ENCODE measurements around the gene XYLB. TPM values are rescaled to one million over a fixed set of nuclear protein-coding genes. Genes with fewer than 3 reads are reported as not detected.

XYLB gene
- total RNA-seq, 1 experiment from 2014 or later, result 6.6 TPM

- BruUV-seq (replicated peaks), result no TSS peak
- DNase-seq (ENCODE audit: low read depth, low spot score) (no peak), ATAC-seq (no peak)
- CTCF ChIA-PET, result interaction anchor here (0.7 kb wide), 1 partner anchor 94 kb away, joined by 3 read pairs; no protein-coding TSS in a partner anchor
- intact Hi-C loops (cut with micrococcal nuclease; ENCODE audit: unreplicated experiment) (no loop called here), in situ Hi-C loops (cut with HindIII; ENCODE audit: low pct_unique_long_range_greater_than_20kb, low sequenced_read_pairs) (no loop called here)
- Histone ChIP-seq H3K27me3 (ENCODE audit: control insufficient read depth, insufficient read depth, low read length) (no peaks in the 10 kb centered on the region), H3K4me1 (ENCODE audit: control insufficient read depth, insufficient read depth, low read length) (no peaks in the 10 kb centered on the region), H3K27ac (ENCODE audit: low read length) (no peak overlapping the region), H3K9me3 (ENCODE audit: control insufficient read depth, insufficient read depth, low read depth, low read length) (no peaks in the 10 kb centered on the region), H3K4me3 (ENCODE audit: low read depth in 2 of 2, low read length in 2 of 2) (no peak overlapping the region), H3K36me3 (ENCODE audit: control insufficient read depth, insufficient read depth, low read length) (no peaks in the 10 kb centered on the region)
- TF ChIP-seq TCF7L2 (IDR thresholded peaks at IDR 0.05; ENCODE audit: low read depth, low read length) (no peak), CTCF (IDR thresholded peaks at IDR 0.05) (no peak), SIN3A (IDR thresholded peaks at IDR 0.05; ENCODE audit: borderline replicate concordance, insufficient read depth, low read depth, low read length) (no peak)
- TF ChIP-seq, protein P1, sequence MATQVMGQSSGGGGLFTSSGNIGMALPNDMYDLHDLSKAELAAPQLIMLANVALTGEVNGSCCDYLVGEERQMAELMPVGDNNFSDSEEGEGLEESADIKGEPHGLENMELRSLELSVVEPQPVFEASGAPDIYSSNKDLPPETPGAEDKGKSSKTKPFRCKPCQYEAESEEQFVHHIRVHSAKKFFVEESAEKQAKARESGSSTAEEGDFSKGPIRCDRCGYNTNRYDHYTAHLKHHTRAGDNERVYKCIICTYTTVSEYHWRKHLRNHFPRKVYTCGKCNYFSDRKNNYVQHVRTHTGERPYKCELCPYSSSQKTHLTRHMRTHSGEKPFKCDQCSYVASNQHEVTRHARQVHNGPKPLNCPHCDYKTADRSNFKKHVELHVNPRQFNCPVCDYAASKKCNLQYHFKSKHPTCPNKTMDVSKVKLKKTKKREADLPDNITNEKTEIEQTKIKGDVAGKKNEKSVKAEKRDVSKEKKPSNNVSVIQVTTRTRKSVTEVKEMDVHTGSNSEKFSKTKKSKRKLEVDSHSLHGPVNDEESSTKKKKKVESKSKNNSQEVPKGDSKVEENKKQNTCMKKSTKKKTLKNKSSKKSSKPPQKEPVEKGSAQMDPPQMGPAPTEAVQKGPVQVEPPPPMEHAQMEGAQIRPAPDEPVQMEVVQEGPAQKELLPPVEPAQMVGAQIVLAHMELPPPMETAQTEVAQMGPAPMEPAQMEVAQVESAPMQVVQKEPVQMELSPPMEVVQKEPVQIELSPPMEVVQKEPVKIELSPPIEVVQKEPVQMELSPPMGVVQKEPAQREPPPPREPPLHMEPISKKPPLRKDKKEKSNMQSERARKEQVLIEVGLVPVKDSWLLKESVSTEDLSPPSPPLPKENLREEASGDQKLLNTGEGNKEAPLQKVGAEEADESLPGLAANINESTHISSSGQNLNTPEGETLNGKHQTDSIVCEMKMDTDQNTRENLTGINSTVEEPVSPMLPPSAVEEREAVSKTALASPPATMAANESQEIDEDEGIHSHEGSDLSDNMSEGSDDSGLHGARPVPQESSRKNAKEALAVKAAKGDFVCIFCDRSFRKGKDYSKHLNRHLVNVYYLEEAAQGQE (IDR thresholded peaks at IDR 0.05; ENCODE audit: insufficient read depth in 1 of 2, low read depth in 2 of 2, low read length in 1 of 2), result no peak
- POLR2A ChIA-PET, result no interaction called here
Observed at GRCh38 chr3:38308456-38308855, 38.1 kb upstream of the XYLB start.

DNA sequence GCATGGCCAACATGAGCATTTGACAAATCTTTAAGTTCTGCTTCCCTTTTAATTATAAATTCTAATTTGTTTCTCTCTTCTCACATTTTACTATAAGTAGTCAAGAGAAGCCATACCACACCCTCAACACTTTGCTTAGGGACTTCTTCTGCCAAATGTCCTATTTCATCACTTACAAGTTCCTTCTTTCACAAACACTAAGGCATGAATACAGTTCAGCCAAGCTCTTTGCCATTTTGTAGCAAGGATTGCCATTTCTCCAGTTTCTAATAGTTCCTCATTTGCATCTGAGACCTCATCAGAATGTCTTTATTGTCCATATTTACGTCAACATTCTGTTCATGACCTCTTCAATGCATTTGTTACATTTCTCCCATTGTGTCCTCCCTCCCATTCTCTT is 35.1 kb upstream of the XYLB start:
- Histone ChIP-seq H3K9me3 (ENCODE audit: control insufficient read depth, insufficient read depth, low read depth, low read length) (no peaks in the 10 kb centered on the region), H3K27me3 (ENCODE audit: control insufficient read depth, insufficient read depth, low read length) (no peaks in the 10 kb centered on the region), H3K27ac (ENCODE audit: low read length) (no peak overlapping the region), H3K4me1 (ENCODE audit: control insufficient read depth, insufficient read depth, low read length) (no peaks in the 10 kb centered on the region), H3K36me3 (ENCODE audit: control insufficient read depth, insufficient read depth, low read length) (no peaks in the 10 kb centered on the region), H3K4me3 (ENCODE audit: low read depth in 2 of 2, low read length in 2 of 2) (no peak overlapping the region)
- BruUV-seq (replicated peaks), result no TSS peak
- ChIA-PET POLR2A (no interaction called here), CTCF (no interaction called here)
- ATAC-seq (no peak), DNase-seq (ENCODE audit: low read depth, low spot score) (no peak)
- TF ChIP-seq SIN3A (IDR thresholded peaks at IDR 0.05; ENCODE audit: borderline replicate concordance, insufficient read depth, low read depth, low read length), result no peak
- TF ChIP-seq CTCF (IDR thresholded peaks at IDR 0.05), result no peak
- TF ChIP-seq POLR2AphosphoS5 (IDR thresholded peaks at IDR 0.05; ENCODE audit: low read depth, low read length), result no peak
- TF ChIP-seq TCF7L2 (IDR thresholded peaks at IDR 0.05; ENCODE audit: low read depth, low read length), result no peak
- TF ChIP-seq, protein P1 (IDR thresholded peaks at IDR 0.05; ENCODE audit: insufficient read depth in 1 of 2, low read depth in 2 of 2, low read length in 1 of 2), result no peak
- intact Hi-C loops (cut with micrococcal nuclease; ENCODE audit: unreplicated experiment), result no loop called here
- in situ Hi-C loops (cut with HindIII; ENCODE audit: low pct_unique_long_range_greater_than_20kb, low sequenced_read_pairs), result no loop called here

Measured in Panc1 (cell line).